ACC112 (cell line): ENCODE data around the gene CCDC85A.

Experiments used
- H2AFZ ChIP-seq: fragments of 200-600 bp; sonication (generic); one replicate; pipeline ENCODE4 v1.6.0; 2017; ENCODE audit warnings: antibody characterized with exemption, low read length; ENCODE audit not compliant: unreplicated experiment
- H3K27ac ChIP-seq: fragments of 200-600 bp; sonication (generic); 2 replicates; pipeline ENCODE4 v1.5.1; 2014; ENCODE audit warnings: low read depth, mild to moderate bottlenecking, antibody characterized with exemption, low read length, moderate library complexity
- H3K27me3 ChIP-seq: fragments of 200-600 bp; sonication (generic); 2 replicates; pipeline ENCODE4 v1.6.1; 2014; ENCODE audit warnings: mild to moderate bottlenecking, antibody characterized with exemption, low read length, moderate library complexity, mixed read lengths; ENCODE audit not compliant: insufficient read depth
- H3K36me3 ChIP-seq: fragments of 200-600 bp; sonication (generic); 2 replicates; pipeline ENCODE4 v1.6.1; 2016; ENCODE audit warnings: mild to moderate bottlenecking, antibody characterized with exemption, low read length, moderate library complexity, mixed read lengths; ENCODE audit not compliant: insufficient read depth
- H3K4me1 ChIP-seq: fragments of 200-600 bp; sonication (generic); one replicate; pipeline ENCODE4 v1.6.1; 2016; ENCODE audit warnings: low read length, mixed read lengths; ENCODE audit not compliant: insufficient read depth, unreplicated experiment, control insufficient read depth
- H3K4me3 ChIP-seq: fragments of 200-600 bp; sonication (generic); 2 replicates; pipeline ENCODE4 v1.5.1; 2014; ENCODE audit warnings: mild to moderate bottlenecking, low read depth, low read length
- H3K79me2 ChIP-seq: fragments of 200-600 bp; sonication (generic); one replicate; pipeline ENCODE4 v1.6.0; 2016; ENCODE audit warnings: low read length; ENCODE audit not compliant: control insufficient read depth, unreplicated experiment, insufficient read depth

CCDC85A gene

DNA sequence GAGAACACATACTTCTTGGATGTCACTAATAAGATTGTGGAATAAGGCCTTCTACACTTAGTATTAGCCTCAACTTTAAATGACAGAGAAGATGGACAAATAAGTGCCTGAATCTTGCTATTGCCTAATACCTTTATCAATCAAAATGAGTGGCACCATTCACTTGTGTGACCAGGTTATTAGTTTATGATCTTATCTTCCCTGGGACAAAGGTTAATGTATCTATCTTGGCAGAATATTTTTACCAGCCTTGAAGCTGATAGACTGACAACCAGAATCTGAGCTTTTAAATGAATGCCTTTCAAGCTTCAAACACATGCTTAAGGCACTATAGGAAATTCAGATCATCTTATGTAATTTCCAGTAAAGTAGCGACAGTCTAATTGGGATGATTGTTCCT is 202.9 kb downstream of the CCDC85A start:
- Histone ChIP-seq H3K27me3 (no peaks in the 10 kb centered on the region), H3K4me3 (no peak overlapping the region), H2AFZ (no peak overlapping the region), H3K4me1 (no peaks in the 10 kb centered on the region), H3K27ac (no peak overlapping the region), H3K79me2 (no peaks in the 10 kb centered on the region), H3K36me3 (no peaks in the 10 kb centered on the region)

- Histone ChIP-seq H3K27me3 (no peaks in the 10 kb centered on the region), H2AFZ (no peak overlapping the region), H3K79me2 (no peaks in the 10 kb centered on the region), H3K4me1 (no peaks in the 10 kb centered on the region), H3K27ac (no peak overlapping the region), H3K36me3 (no peaks in the 10 kb centered on the region), H3K4me3 (no peak overlapping the region)
These were observed 206.9 kb downstream of the CCDC85A start for GRCh38 chr2:56390644-56391043.

- H2AFZ ChIP-seq, result no peak overlapping the region
- no peaks in the 10 kb centered on the region for H3K79me2 ChIP-seq
- no peaks in the 10 kb centered on the region for H3K4me1 ChIP-seq
- H3K27ac ChIP-seq, result no peak overlapping the region
- H3K4me3 ChIP-seq, result no peak overlapping the region
- no peaks in the 10 kb centered on the region for H3K36me3 ChIP-seq
- no peaks in the 10 kb centered on the region for H3K27me3 ChIP-seq
These were observed 226.3 kb downstream of the CCDC85A start for GRCh38 chr2:56410140-56410539.

DNA sequence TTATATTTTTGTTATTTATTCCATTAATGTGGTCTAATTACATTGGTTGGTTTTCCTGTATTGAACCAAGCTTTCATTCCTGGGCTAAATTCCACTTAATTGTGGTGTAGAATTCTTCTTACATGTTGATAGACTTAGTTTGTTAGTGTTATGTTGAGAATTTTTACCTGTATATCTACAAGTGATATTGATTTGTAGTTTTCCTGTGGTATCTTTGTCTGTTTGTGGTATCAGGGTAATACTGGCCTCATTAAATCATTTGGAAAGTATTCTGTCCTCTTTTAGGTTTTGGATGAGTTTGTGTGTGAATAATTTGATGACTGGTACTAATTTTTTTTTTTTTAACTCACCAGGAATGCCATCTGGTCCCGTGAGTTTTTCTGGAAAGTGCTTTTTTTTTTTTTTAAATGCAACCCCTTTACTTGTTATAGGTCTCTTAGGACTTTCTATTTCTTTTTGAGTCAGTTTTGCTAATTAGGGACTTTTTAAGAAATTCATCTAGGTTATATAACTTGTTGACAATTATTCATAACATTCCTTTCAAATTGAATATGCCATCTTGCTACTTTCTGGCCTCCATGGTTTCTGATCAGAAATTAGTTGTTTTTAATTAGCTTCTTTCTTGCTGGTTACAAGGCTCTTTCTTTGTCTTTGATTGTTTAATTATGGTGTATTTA is 232.8 kb downstream of the CCDC85A start:
- H3K27me3 ChIP-seq, result no peaks in the 10 kb centered on the region
- H2AFZ ChIP-seq, result no peak overlapping the region
- H3K4me3 ChIP-seq, result no peak overlapping the region
- H3K36me3 ChIP-seq, result no peaks in the 10 kb centered on the region
- no peaks in the 10 kb centered on the region for H3K4me1 ChIP-seq
- H3K79me2 ChIP-seq, result no peaks in the 10 kb centered on the region
- no peak overlapping the region for H3K27ac ChIP-seq
